ENCODE results near the gene NTF4. TPM values are rescaled to one million over a fixed set of nuclear protein-coding genes. Genes with fewer than 3 reads are reported as not detected.
"Not testable (repeated sequence)": the region's sequence is repeated elsewhere in the genome, so short reads cannot be mapped to it uniquely, and the experiment has no call there.

Gene NTF4
- total and polyA plus RNA-seq, 2 of the 8 experiments (the other 6 are each of a cell fraction or from before 2014, with no cell fraction given): 3.1 to 6.5 TPM

DNA sequence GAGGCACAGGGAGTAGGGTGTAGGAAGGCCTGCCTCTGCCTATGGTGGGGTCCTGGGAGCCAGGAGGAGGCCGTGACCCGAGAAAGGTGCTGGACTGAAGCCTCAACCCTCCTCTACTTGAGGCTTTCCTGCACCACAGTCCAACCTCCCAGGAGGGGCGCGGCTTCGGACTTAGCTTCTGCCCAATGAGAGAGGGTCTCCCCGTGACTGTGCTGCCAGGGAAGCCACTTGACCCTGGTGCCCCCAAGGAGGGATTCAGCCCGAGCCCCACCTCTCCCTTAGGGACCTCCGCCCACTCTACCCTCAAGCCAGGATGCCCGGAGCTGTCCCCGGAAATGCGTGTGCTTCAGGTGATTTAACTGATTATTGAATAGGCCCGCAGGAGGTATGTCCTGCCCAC is 15.6 kb downstream of the NTF4 start, which contains the start of gene CGB8:
Gene CGB8, minus strand, starts transcription at position 101 of the 400 bp plus-strand sequence. CDS start 372 bp downstream, outside the sequence.
- H3K14ac ChIP-seq (ENCODE audit: insufficient read length); H3K23ac ChIP-seq (ENCODE audit: insufficient read length); H3K79me2 ChIP-seq (ENCODE audit: control insufficient read depth in 1 of 2, insufficient read depth in 2 of 2, low read length in 2 of 2); H2BK15ac ChIP-seq (ENCODE audit: low read length); H3K4me2 ChIP-seq (ENCODE audit: insufficient read depth in 1 of 2, low read depth in 2 of 2, low read length in 2 of 2); POLR2A ChIA-PET (ENCODE audit: partially characterized antibody); H2BK20ac ChIP-seq (ENCODE audit: low read length); H3K4me1 ChIP-seq (replicated peaks in 1 of 4; ENCODE audit: control insufficient read depth in 3 of 4, insufficient read depth in 4 of 4, low read length in 3 of 4); H3K9ac ChIP-seq (replicated peaks in 1 of 4; ENCODE audit: extremely low read depth in 1 of 4, low read depth in 3 of 4, low read length in 3 of 4); H2BK120ac ChIP-seq (replicated peaks; ENCODE audit: low read depth, low read length); H2BK12ac ChIP-seq (ENCODE audit: low read depth, low read length); H3K79me1 ChIP-seq (ENCODE audit: low read depth, low read length); H3K4me3 ChIP-seq (ENCODE audit: extremely low read depth in 1 of 4, insufficient read depth in 2 of 4, low read depth in 3 of 4, low read length in 4 of 4); H4K91ac ChIP-seq (replicated peaks; ENCODE audit: insufficient read length, low read length); H4K20me1 ChIP-seq (replicated peaks in 1 of 2; ENCODE audit: control insufficient read depth in 1 of 2, insufficient read depth in 2 of 2, low read length in 2 of 2); H3K27ac ChIP-seq (ENCODE audit: low read depth, low read length); H4K8ac ChIP-seq (ENCODE audit: extremely low read depth, insufficient read depth, low read length); DNase-seq (ENCODE audit: low read depth in 1 of 2, low spot score in 2 of 2); H2AK5ac ChIP-seq (ENCODE audit: low read depth, low read length); H3K9me3 ChIP-seq (ENCODE audit: insufficient read depth in 2 of 2, low read depth in 1 of 2, low read length in 1 of 2); H3K27me3 ChIP-seq (replicated peaks in 1 of 4; ENCODE audit: control insufficient read depth in 3 of 4, extremely low read depth in 1 of 4, insufficient read depth in 3 of 4, low read length in 3 of 4); H3K36me3 ChIP-seq (ENCODE audit: control insufficient read depth in 2 of 4, insufficient read depth in 4 of 4, low read length in 3 of 4); H3K23me2 ChIP-seq (ENCODE audit: low read depth, low read length); FAIRE-seq; H2BK5ac ChIP-seq (ENCODE audit: low read depth, low read length); H2AFZ ChIP-seq (ENCODE audit: low read length); H3K56ac ChIP-seq (replicated peaks; ENCODE audit: insufficient read length, low read depth, low read length); H4K5ac ChIP-seq (ENCODE audit: insufficient read length, low read depth, low read length); H3K4ac ChIP-seq (replicated peaks; ENCODE audit: insufficient read length, low read depth, low read length); H3K18ac ChIP-seq (ENCODE audit: extremely low read depth, low read length): not testable (repeated sequence)
- WGBS, 2 experiments (ENCODE audit: extremely low coverage in 1 of 2, insufficient coverage in 1 of 2, insufficient read length in 1 of 2, insufficient replicate concordance in 2 of 2, low coverage in 1 of 2, low lambda C conversion rate in 2 of 2, missing lambda C conversion rate in 1 of 2): 81% methylated on average over 12 of the region's 12 CpGs; no CpG with 5 or more reads in 1 of the 2 experiments
- CTCF ChIA-PET (ENCODE audit: partially characterized antibody): interaction anchor here (1.2 kb wide), 1 partner anchor 49 kb away, joined by 3 read pairs; no protein-coding TSS in a partner anchor

- H4K91ac ChIP-seq (replicated peaks; ENCODE audit: insufficient read length, low read length); H4K5ac ChIP-seq (ENCODE audit: insufficient read length, low read depth, low read length); CTCF ChIA-PET (ENCODE audit: partially characterized antibody); H2BK12ac ChIP-seq (ENCODE audit: low read depth, low read length); H3K79me1 ChIP-seq (ENCODE audit: low read depth, low read length); H3K14ac ChIP-seq (ENCODE audit: insufficient read length); H3K4me3 ChIP-seq (ENCODE audit: extremely low read depth in 1 of 4, insufficient read depth in 2 of 4, low read depth in 3 of 4, low read length in 4 of 4); FAIRE-seq; H3K4me1 ChIP-seq (replicated peaks in 1 of 4; ENCODE audit: control insufficient read depth in 3 of 4, insufficient read depth in 4 of 4, low read length in 3 of 4); H2BK120ac ChIP-seq (replicated peaks; ENCODE audit: low read depth, low read length); H3K27ac ChIP-seq (ENCODE audit: low read depth, low read length); H3K23me2 ChIP-seq (ENCODE audit: low read depth, low read length); H2AK5ac ChIP-seq (ENCODE audit: low read depth, low read length); H3K18ac ChIP-seq (ENCODE audit: extremely low read depth, low read length); H4K20me1 ChIP-seq (replicated peaks in 1 of 2; ENCODE audit: control insufficient read depth in 1 of 2, insufficient read depth in 2 of 2, low read length in 2 of 2); H2BK20ac ChIP-seq (ENCODE audit: low read length); H3K79me2 ChIP-seq (ENCODE audit: control insufficient read depth in 1 of 2, insufficient read depth in 2 of 2, low read length in 2 of 2); H3K27me3 ChIP-seq (replicated peaks in 1 of 4; ENCODE audit: control insufficient read depth in 3 of 4, extremely low read depth in 1 of 4, insufficient read depth in 3 of 4, low read length in 3 of 4); H3K36me3 ChIP-seq (ENCODE audit: control insufficient read depth in 2 of 4, insufficient read depth in 4 of 4, low read length in 3 of 4); H4K8ac ChIP-seq (ENCODE audit: extremely low read depth, insufficient read depth, low read length); H3K23ac ChIP-seq (ENCODE audit: insufficient read length); H3K4ac ChIP-seq (replicated peaks; ENCODE audit: insufficient read length, low read depth, low read length); H2BK15ac ChIP-seq (ENCODE audit: low read length); H3K4me2 ChIP-seq (ENCODE audit: insufficient read depth in 1 of 2, low read depth in 2 of 2, low read length in 2 of 2); H3K56ac ChIP-seq (replicated peaks; ENCODE audit: insufficient read length, low read depth, low read length); H2BK5ac ChIP-seq (ENCODE audit: low read depth, low read length); H3K9me3 ChIP-seq (ENCODE audit: insufficient read depth in 2 of 2, low read depth in 1 of 2, low read length in 1 of 2); H2AFZ ChIP-seq (ENCODE audit: low read length); H3K9ac ChIP-seq (replicated peaks in 1 of 4; ENCODE audit: extremely low read depth in 1 of 4, low read depth in 3 of 4, low read length in 3 of 4); DNase-seq (ENCODE audit: low read depth in 1 of 2, low spot score in 2 of 2): not testable (repeated sequence)
- POLR2A ChIA-PET (ENCODE audit: partially characterized antibody): interaction anchor here (1.1 kb wide), 1 partner anchor 10 kb away, joined by 3 read pairs; no protein-coding TSS in a partner anchor
- 85% methylated on average over 14 of the region's 15 CpGs; no CpG with 5 or more reads in 1 of the 2 experiments for WGBS, 2 experiments (ENCODE audit: extremely low coverage in 1 of 2, insufficient coverage in 1 of 2, insufficient read length in 1 of 2, insufficient replicate concordance in 2 of 2, low coverage in 1 of 2, low lambda C conversion rate in 2 of 2, missing lambda C conversion rate in 1 of 2)
These were observed 21.1 kb downstream of the NTF4 start, which contains the start of gene CGB5 for GRCh38 chr19:49043548-49043947. Gene CGB5, plus strand, starts transcription at chr19:49043848. Its CDS starts 362 bp downstream, at chr19:49044210.

All from H1 (cell line).